H1 (cell line): ENCODE measurements around the gene OTUD6A. TPM values are rescaled to one million over a fixed set of nuclear protein-coding genes. Genes with fewer than 3 reads are reported as not detected.

ENCODE experiments used
- CTCF ChIA-PET: fragments of 300-600 bp; sonication (Branson Sonifier 250); formaldehyde crosslinking; loops from one replicate; lab custom pipeline; 2021; ENCODE audit not compliant: partially characterized antibody; lab: Charles Lee
- POLR2A ChIA-PET: fragments of 300-600 bp; sonication (Branson Sonifier 250); formaldehyde crosslinking; loops from one replicate; lab custom pipeline; 2021; ENCODE audit warnings: inconsistent platforms; ENCODE audit not compliant: partially characterized antibody; lab: Charles Lee
- DNase-seq, 2 experiments: peaks; one replicate each; pipeline versions ENCODE4 v3.0.0 to v3.0.0-alpha.2; 2010 to 2022; ENCODE audit warnings: low spot score in 2 of 2, low read depth in 1 of 2, mixed read lengths in 1 of 2
- FAIRE-seq: peaks from 2 replicates; lab custom pipeline; 2011; peaks lifted over from hg19 to GRCh38; lab: Jason Lieb, UNC
- H2AFZ ChIP-seq: 2 replicates; pipeline ENCODE4 v1.8.1; 2012; ENCODE audit warnings: low read length, inconsistent platforms
- H2AK5ac ChIP-seq: 2 replicates; pipeline ENCODE4 v1.6.1; 2013; ENCODE audit warnings: low read depth, low read length
- H2BK120ac ChIP-seq: replicated peaks from 2 replicates; pipeline ENCODE3; 2013; ENCODE audit warnings: low read depth, low read length, inconsistent platforms
- H2BK12ac ChIP-seq: 2 replicates; pipeline ENCODE4 v1.6.1; 2013; ENCODE audit warnings: low read depth, low read length
- H2BK15ac ChIP-seq: 2 replicates; pipeline ENCODE4 v1.6.1; 2013; ENCODE audit warnings: low read length
- H2BK20ac ChIP-seq: 2 replicates; pipeline ENCODE4 v1.6.1; 2013; ENCODE audit warnings: low read length
- H2BK5ac ChIP-seq: 2 replicates; pipeline ENCODE4 v1.6.1; 2013; ENCODE audit warnings: low read depth, low read length
- H3K14ac ChIP-seq: 2 replicates; pipeline ENCODE4 v1.6.1; 2013; ENCODE audit warnings: inconsistent platforms; ENCODE audit not compliant: insufficient read length
- H3K18ac ChIP-seq: 2 replicates; pipeline ENCODE4 v1.6.1; 2013; ENCODE audit warnings: low read length; ENCODE audit errors: extremely low read depth
- H3K23ac ChIP-seq: 2 replicates; pipeline ENCODE4 v1.6.1; 2013; ENCODE audit warnings: inconsistent platforms; ENCODE audit not compliant: insufficient read length
- H3K23me2 ChIP-seq: 2 replicates; pipeline ENCODE4 v1.6.1; 2013; ENCODE audit warnings: low read depth, low read length
- H3K27ac ChIP-seq: 2 replicates; pipeline ENCODE4 v1.6.1; 2011; ENCODE audit warnings: low read depth, low read length, inconsistent platforms
- H3K27me3 ChIP-seq, 4 experiments: replicated peaks in 1 of 4; 1 replicate in 1 of 4; 2 replicates in 3 of 4; pipeline versions ENCODE4 v1.6.1 to v1.8.1; 2011 to 2013; ENCODE audit warnings: low read length in 3 of 4, mild to moderate bottlenecking in 3 of 4, inconsistent platforms in 2 of 4, mixed read lengths in 2 of 4, moderate library complexity in 1 of 4; ENCODE audit not compliant: control insufficient read depth in 3 of 4, insufficient read depth in 3 of 4; ENCODE audit errors: extremely low read depth in 1 of 4
- H3K36me3 ChIP-seq, 4 experiments: 2 replicates each; pipeline versions ENCODE4 v1.6.1 to v1.8.1; 2011 to 2013; ENCODE audit warnings: mild to moderate bottlenecking in 4 of 4, low read length in 3 of 4, moderate library complexity in 2 of 4, control low read depth in 1 of 4, inconsistent platforms in 1 of 4; ENCODE audit not compliant: insufficient read depth in 4 of 4, control insufficient read depth in 2 of 4
- H3K4ac ChIP-seq: replicated peaks from 2 replicates; pipeline ENCODE3; 2013; ENCODE audit warnings: low read length, low read depth, mixed read lengths, inconsistent platforms; ENCODE audit not compliant: insufficient read length
- H3K4me1 ChIP-seq, 4 experiments: replicated peaks in 1 of 4; 1 replicate in 1 of 4; 2 replicates in 3 of 4; pipeline versions ENCODE4 v1.6.1 to v1.8.1; 2011 to 2013; ENCODE audit warnings: low read length in 3 of 4, inconsistent platforms in 2 of 4, mixed read lengths in 1 of 4; ENCODE audit not compliant: insufficient read depth in 4 of 4, control insufficient read depth in 3 of 4
- H3K4me2 ChIP-seq, 2 experiments: 2 replicates each; pipeline versions ENCODE4 v1.6.1 to v1.8.1; 2011 to 2013; ENCODE audit warnings: low read depth in 2 of 2, low read length in 2 of 2, control low read depth in 1 of 2, inconsistent platforms in 1 of 2, mild to moderate bottlenecking in 1 of 2; ENCODE audit not compliant: insufficient read depth in 1 of 2
- H3K4me3 ChIP-seq, 4 experiments: fragments of 200-600, 300-600 bp in 1 of 4; sonication (generic), shearing (Covaris generic), sonication (Bioruptor Twin) in 1 of 4; 2 replicates each; pipeline versions ENCODE4 v1.5.1 to v1.8.1; 2011 to 2016; ENCODE audit warnings: low read length in 4 of 4, low read depth in 3 of 4, control low read depth in 2 of 4, inconsistent platforms in 2 of 4, mild to moderate bottlenecking in 2 of 4, mixed read lengths in 1 of 4, moderate library complexity in 1 of 4; ENCODE audit not compliant: insufficient read depth in 2 of 4; ENCODE audit errors: extremely low read depth in 1 of 4
- H3K56ac ChIP-seq: replicated peaks from 2 replicates; pipeline ENCODE3; 2013; ENCODE audit warnings: low read depth, mild to moderate bottlenecking, mixed read lengths, low read length, inconsistent platforms; ENCODE audit not compliant: insufficient read length
- H3K79me1 ChIP-seq: 2 replicates; pipeline ENCODE4 v1.6.1; 2013; ENCODE audit warnings: low read depth, low read length, control low read depth
- H3K79me2 ChIP-seq, 2 experiments: 2 replicates each; pipeline versions ENCODE4 v1.6.1 to v1.8.1; 2012 to 2013; ENCODE audit warnings: low read length in 2 of 2, mild to moderate bottlenecking in 2 of 2, inconsistent platforms in 1 of 2; ENCODE audit not compliant: insufficient read depth in 2 of 2, control insufficient read depth in 1 of 2
- H3K9ac ChIP-seq, 4 experiments: replicated peaks in 1 of 4; 1 replicate in 1 of 4; 2 replicates in 3 of 4; pipeline versions ENCODE4 v1.6.1 to v1.8.1; 2011 to 2013; ENCODE audit warnings: low read depth in 3 of 4, low read length in 3 of 4, control low read depth in 2 of 4, mild to moderate bottlenecking in 2 of 4, moderate library complexity in 2 of 4, inconsistent platforms in 1 of 4; ENCODE audit errors: extremely low read depth in 1 of 4
- H3K9me3 ChIP-seq, 2 experiments: 2 replicates each; pipeline versions ENCODE4 v1.6.1 to v1.8.1; 2012 to 2013; ENCODE audit warnings: mild to moderate bottlenecking in 2 of 2, moderate library complexity in 2 of 2, control low read depth in 1 of 2, inconsistent platforms in 1 of 2, low read depth in 1 of 2, low read length in 1 of 2, mixed read lengths in 1 of 2; ENCODE audit not compliant: insufficient read depth in 2 of 2
- H4K20me1 ChIP-seq, 2 experiments: replicated peaks in 1 of 2; 2 replicates each; pipeline versions ENCODE3 to v1.8.1; 2011 to 2013; ENCODE audit warnings: inconsistent platforms in 2 of 2, low read length in 2 of 2, mild to moderate bottlenecking in 1 of 2; ENCODE audit not compliant: insufficient read depth in 2 of 2, control insufficient read depth in 1 of 2
- H4K5ac ChIP-seq: 2 replicates; pipeline ENCODE4 v1.6.1; 2013; ENCODE audit warnings: low read length, low read depth, mixed read lengths, inconsistent platforms; ENCODE audit not compliant: insufficient read length
- H4K8ac ChIP-seq: 2 replicates; pipeline ENCODE4 v1.8.0; 2013; ENCODE audit warnings: mild to moderate bottlenecking, moderate library complexity, low read length, inconsistent platforms; ENCODE audit not compliant: insufficient read depth; ENCODE audit errors: extremely low read depth
- H4K91ac ChIP-seq: replicated peaks from 2 replicates; pipeline ENCODE3; 2013; ENCODE audit warnings: low read length, mixed read lengths, inconsistent platforms; ENCODE audit not compliant: insufficient read length
- BACH1 ChIP-seq: IDR thresholded peaks from 2 replicates; pipeline ENCODE4 v1.6.1; 2012; ENCODE audit warnings: low read length, improper control_type of control experiment
- WGBS, 2 experiments: shearing (Covaris generic) in 1 of 2; methylation state at CpG; one replicate each; pipeline versions ENCODE4 v1.1.6 to v1.1.7; 2013 to 2015; ENCODE audit warnings: low lambda C conversion rate in 2 of 2, mixed read lengths in 2 of 2, inconsistent platforms in 1 of 2, low coverage in 1 of 2, missing lambda C conversion rate in 1 of 2; ENCODE audit not compliant: insufficient replicate concordance in 2 of 2, insufficient coverage in 1 of 2, insufficient read length in 1 of 2; ENCODE audit errors: extremely low coverage in 1 of 2, missing lambda C conversion rate in 1 of 2; 5-methylcytosine and 5-hydroxymethylcytosine counted together
- polyA plus RNA-seq, 7 experiments: library from polyadenylated mRNA; depleted of rRNA in 3 of 7; stranded (reverse) in 5 of 7; unstranded in 2 of 7; fragments of >200 nt in 5 of 7; fragments of 200-250 nt in 2 of 7; gene quantifications; 1 replicate in 5 of 7; 2 replicates in 1 of 7; 4 replicates in 1 of 7; pipeline versions ENCODE4 v1.2.1 to v1.2.3, GENCODE V29; 2011 to 2013; ENCODE audit warnings: missing spikeins in 2 of 7, mixed read lengths in 2 of 7
- total RNA-seq: library from RNA; stranded (reverse); fragmentation: NEBNext Ultra II Directional; extraction: Animal tissue kit (Norgen Biotek cat#: 25700); gene quantifications from 2 replicates; pipeline ENCODE4 v1.2.1, GENCODE V29; 2021

OTUD6A gene
- total and polyA plus RNA-seq, 2 of the 8 experiments (the other 6 are each of a cell fraction or from before 2014, with no cell fraction given), result 0.09 to 0.17 TPM

DNA sequence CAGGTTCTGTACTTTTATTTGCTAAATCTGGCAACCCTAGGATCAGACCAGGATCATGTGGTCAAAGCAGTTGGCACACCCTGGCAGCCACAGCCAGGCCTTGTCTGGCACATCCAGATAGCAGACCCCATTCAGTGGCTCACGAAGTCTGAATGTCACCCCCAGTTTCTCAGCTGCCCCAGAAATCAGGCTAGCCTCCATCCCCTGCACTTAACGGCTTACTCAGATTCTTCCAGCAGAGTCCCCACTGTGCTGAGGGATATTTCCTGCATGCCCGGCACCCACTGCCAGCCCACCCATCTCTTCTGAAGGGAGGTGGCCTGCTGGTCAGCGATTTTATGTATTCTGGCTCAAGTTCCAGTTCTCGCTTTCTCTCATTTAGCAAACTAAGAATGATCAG, 7.9 kb upstream of the OTUD6A start:
- Histone ChIP-seq H3K79me2 (no peaks in the 10 kb centered on the region), H2BK5ac (no peak overlapping the region), H3K4me2 (no peak overlapping the region), H2BK120ac (no peak overlapping the region), H2BK20ac (no peak overlapping the region), H3K9ac (no peak overlapping the region), H3K4me3 (no peak overlapping the region), H4K91ac (no peak overlapping the region), H3K18ac (no peak overlapping the region), H3K56ac (no peak overlapping the region), H3K27me3 (no peaks in the 10 kb centered on the region), H3K14ac (no peak overlapping the region), H4K5ac (no peak overlapping the region), H2AK5ac (no peak overlapping the region), H2BK12ac (no peak overlapping the region), H3K4ac (no peak overlapping the region), H3K23me2 (no peaks in the 10 kb centered on the region), H3K23ac (no peak overlapping the region), H3K9me3 (no peaks in the 10 kb centered on the region), H3K4me1 (no peaks in the 10 kb centered on the region), H3K27ac (no peak overlapping the region), H3K36me3 (no peaks in the 10 kb centered on the region), H2AFZ (no peak overlapping the region), H3K79me1 (no peaks in the 10 kb centered on the region), H4K20me1 (no peaks in the 10 kb centered on the region), H2BK15ac (no peak overlapping the region), H4K8ac (no peak overlapping the region)
- no peak for TF ChIP-seq BACH1
- FAIRE-seq (no peak), DNase-seq (no peak)
- CTCF ChIA-PET, result no interaction called here
- WGBS, 2 experiments, result 95% methylated on average over 5 of the region's 5 CpGs; no CpG with 5 or more reads in 1 of the 2 experiments
- POLR2A ChIA-PET, result no interaction called here
